Testis (tissue), 3 donors: ENCODE measurements around the gene RBM28. TPM values are rescaled to one million over a fixed set of nuclear protein-coding genes. Genes with fewer than 3 reads are reported as not detected.

ENCODE experiments used
- DNase-seq: peaks from one replicate; pipeline ENCODE4 v3.0.0-alpha.2; 2019
- H3K27ac ChIP-seq, 2 donors: fragments of 200-600 bp; sonication (generic); one replicate each; pipeline ENCODE4 v1.5.1; 2019
- H3K27me3 ChIP-seq: fragments of 200-600 bp; sonication (generic); one replicate; pipeline ENCODE4 v1.5.1; 2019
- H3K36me3 ChIP-seq: fragments of 200-600 bp; sonication (generic); one replicate; pipeline ENCODE4 v1.5.1; 2017; ENCODE audit warnings: low read depth; ENCODE audit errors: missing control alignments
- H3K4me1 ChIP-seq: fragments of 200-600 bp; sonication (generic); one replicate; pipeline ENCODE4 v1.5.1; 2019
- H3K4me3 ChIP-seq, 2 donors: fragments of 200-600 bp; sonication (generic); one replicate each; pipeline ENCODE4 v1.5.1; 2017 to 2019
- H3K9me3 ChIP-seq: fragments of 200-600 bp; sonication (generic); one replicate; pipeline ENCODE4 v1.5.1; 2017
- POLR2A ChIP-seq: fragments of 450-650 bp; IDR thresholded peaks from one replicate; pipeline ENCODE4 v1.6.1; 2017; ENCODE audit warnings: antibody characterized with exemption, mild to moderate bottlenecking, moderate library complexity
- WGBS, 2 donors: methylation state at CpG; one replicate each; pipeline ENCODE4 v1.1.5; 2018; 5-methylcytosine and 5-hydroxymethylcytosine counted together
- intact Hi-C: fragments of 100-400 bp; cut with DNase I; formaldehyde crosslinking; loops from one replicate; pipeline ENCODE4 v1.15.1; 2023; ENCODE audit warnings: low total_unique reads
- polyA plus RNA-seq: library from polyadenylated mRNA; stranded (reverse); fragments of 350-450 nt; fragmentation: Illumina TruSeq; extraction: RNeasy Lipid Tissue Mini Kit (QIAGEN cat#74804); gene quantifications from one replicate; pipeline ENCODE4 v1.2.3, GENCODE V29; 2014; ENCODE audit warnings: low read depth, low replicate concordance; ENCODE audit not compliant: insufficient read depth
- total RNA-seq, 2 donors: library from RNA; depleted of rRNA; stranded (reverse); fragments of >200 nt; gene quantifications; one replicate each; pipeline ENCODE4 v1.2.3, GENCODE V29; 2016
- TF ChIP-seq, protein P1 (sequence below), 3 experiments: fragments of 450-650 bp in 2 of 3; fragments of 200-600 bp in 1 of 3; sonication (generic) in 1 of 3; IDR thresholded peaks; one replicate each; pipeline ENCODE4 v1.5.1; 2016 to 2019; ENCODE audit warnings: antibody characterized with exemption in 3 of 3, mild to moderate bottlenecking in 2 of 3, moderate library complexity in 1 of 3

RBM28 gene
- total and polyA plus RNA-seq, 3 donors from 2014 or later: 25.7 to 58.3 (median 54.5) TPM

GRCh38 chr7:128275681-128276080 lies 68.0 kb downstream of the RBM28 start:
- DNase-seq: no peak
- Histone ChIP-seq H3K27me3 (no peaks in the 10 kb centered on the region), H3K27ac (no peak overlapping the region), H3K36me3 (no peaks in the 10 kb centered on the region), H3K9me3 (no peaks in the 10 kb centered on the region), H3K4me3 (no peak overlapping the region), H3K4me1 (peaks cover 6% of the 10 kb centered on the region)
- 63 to 81% methylated on average over 4 of the region's 4 CpGs for WGBS, 2 donors
- intact Hi-C loops: no loop called here
- TF ChIP-seq POLR2A: no peak
- TF ChIP-seq, protein P1, sequence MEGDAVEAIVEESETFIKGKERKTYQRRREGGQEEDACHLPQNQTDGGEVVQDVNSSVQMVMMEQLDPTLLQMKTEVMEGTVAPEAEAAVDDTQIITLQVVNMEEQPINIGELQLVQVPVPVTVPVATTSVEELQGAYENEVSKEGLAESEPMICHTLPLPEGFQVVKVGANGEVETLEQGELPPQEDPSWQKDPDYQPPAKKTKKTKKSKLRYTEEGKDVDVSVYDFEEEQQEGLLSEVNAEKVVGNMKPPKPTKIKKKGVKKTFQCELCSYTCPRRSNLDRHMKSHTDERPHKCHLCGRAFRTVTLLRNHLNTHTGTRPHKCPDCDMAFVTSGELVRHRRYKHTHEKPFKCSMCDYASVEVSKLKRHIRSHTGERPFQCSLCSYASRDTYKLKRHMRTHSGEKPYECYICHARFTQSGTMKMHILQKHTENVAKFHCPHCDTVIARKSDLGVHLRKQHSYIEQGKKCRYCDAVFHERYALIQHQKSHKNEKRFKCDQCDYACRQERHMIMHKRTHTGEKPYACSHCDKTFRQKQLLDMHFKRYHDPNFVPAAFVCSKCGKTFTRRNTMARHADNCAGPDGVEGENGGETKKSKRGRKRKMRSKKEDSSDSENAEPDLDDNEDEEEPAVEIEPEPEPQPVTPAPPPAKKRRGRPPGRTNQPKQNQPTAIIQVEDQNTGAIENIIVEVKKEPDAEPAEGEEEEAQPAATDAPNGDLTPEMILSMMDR (IDR thresholded peaks at IDR 0.05): no peak

DNA sequence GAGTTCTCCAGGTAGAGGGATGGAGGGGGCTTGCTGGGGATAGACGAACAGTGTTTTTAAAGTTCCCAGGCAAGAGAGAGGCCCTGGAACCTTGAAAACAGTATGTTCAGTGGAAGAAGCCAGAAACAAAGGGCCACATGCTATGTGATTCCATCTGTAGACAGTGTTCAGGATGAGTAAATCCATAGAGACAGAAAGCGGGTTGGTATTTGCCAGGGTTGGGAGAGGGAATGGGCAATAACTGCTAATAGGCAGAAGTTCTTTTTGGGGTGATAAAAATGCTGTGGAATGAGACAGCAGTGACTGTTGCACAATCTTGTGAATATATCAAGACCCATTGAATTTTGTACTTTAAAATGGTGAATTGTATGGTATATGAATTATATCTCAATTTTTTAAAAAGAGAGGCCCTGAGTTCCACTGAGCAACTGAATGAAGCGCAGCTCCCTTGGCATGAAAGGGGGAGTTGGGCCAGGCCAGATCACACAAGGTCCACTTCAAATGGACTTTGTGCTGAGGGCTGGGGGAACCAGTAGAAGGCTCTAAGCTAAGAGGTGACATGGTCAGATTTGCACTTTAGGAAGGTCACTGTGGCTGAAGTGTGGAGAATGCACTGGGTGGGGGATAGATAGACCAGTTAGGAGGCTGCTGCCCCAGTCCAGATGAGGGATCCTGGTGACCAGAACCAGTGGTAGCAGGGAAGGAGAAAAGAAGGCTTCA lies 68.7 kb downstream of the RBM28 start:
- Histone ChIP-seq H3K4me1 (peaks cover 6% of the 10 kb centered on the region), H3K27me3 (no peaks in the 10 kb centered on the region), H3K36me3 (no peaks in the 10 kb centered on the region), H3K4me3 (no peak overlapping the region), H3K9me3 (no peaks in the 10 kb centered on the region), H3K27ac (no peak overlapping the region)
- DNase-seq: no peak
- no peak for TF ChIP-seq POLR2A
- TF ChIP-seq, protein P1 (IDR thresholded peaks at IDR 0.05): no peak
- intact Hi-C loops: no loop called here
- 37 to 62% methylated on average over 3 of the region's 3 CpGs for WGBS, 2 donors

DNA sequence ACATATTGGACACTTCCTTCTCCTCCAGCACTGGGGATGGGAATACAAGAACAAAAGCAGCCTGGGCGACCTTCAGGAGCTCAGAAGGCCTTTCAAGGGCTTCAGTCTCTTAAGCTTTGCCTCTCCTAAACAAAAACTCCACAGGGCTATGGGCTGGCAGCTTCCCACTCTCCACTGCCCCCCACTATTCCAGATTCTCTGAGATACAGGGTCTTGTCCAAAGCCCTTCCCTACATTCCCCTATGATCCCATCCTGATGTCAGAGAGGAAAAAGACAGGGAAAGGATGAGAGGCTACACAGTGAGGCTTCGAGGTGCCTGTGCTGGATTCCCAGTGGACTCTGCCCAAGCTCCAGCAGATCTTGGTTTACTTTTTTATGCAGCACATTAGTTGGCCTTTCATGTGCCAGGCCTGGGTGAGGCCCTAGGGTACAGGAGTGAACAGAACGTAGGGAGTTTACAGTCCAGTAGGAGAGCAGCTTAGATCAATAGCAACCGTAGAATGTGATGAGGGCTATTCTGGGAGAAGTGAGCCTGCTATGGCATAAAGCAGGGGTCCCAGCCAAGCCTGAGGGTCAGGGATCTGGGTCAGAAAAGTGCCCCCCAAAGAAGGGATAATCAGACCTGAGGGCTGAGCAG lies 69.3 kb downstream of the RBM28 start:
- H3K27ac ChIP-seq: no peak overlapping the region
- H3K9me3 ChIP-seq: no peaks in the 10 kb centered on the region
- H3K27me3 ChIP-seq: no peaks in the 10 kb centered on the region
- no peak for DNase-seq
- no peak overlapping the region for H3K4me3 ChIP-seq
- no peak for TF ChIP-seq POLR2A
- TF ChIP-seq, protein P1 (IDR thresholded peaks at IDR 0.05): no peak
- 76 to 80% methylated on average over 4 of the region's 4 CpGs for WGBS, 2 donors
- intact Hi-C loops: no loop called here
- H3K4me1 ChIP-seq: peaks cover 6% of the 10 kb centered on the region
- H3K36me3 ChIP-seq: no peaks in the 10 kb centered on the region

DNA sequence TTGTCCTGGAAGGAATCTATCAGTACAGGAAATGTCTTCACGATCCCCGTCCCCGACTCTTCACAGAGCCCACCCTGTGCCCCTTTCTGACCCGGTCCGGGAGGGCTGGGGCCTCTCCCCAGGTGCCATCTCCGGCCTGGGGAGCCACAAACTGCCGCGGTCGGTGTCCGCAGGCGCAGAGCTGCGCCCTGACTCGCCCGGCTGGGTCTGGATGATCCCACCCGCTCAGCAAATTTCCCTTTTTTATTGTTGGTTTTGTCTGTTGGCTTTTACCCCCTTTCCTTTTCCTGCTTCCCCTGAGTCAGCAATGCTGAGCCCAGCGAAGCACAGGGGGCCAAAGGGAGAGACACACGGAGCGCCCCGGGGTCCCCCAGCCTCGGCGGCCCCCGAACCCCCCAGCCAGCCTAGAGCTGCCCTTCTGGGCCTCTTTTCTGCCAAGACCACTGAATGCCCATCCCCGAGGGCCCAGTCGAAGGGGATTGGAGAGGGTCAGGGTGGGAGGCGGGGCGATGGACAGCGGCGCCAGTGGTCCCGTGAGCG lies 71.7 kb downstream of the RBM28 start:
- Histone ChIP-seq H3K27me3 (no peaks in the 10 kb centered on the region), H3K4me3 (peak overlapping the region in 1 of 2 donors; percentile 32), H3K36me3 (no peaks in the 10 kb centered on the region), H3K27ac (no peak overlapping the region), H3K4me1 (peaks cover 9% of the 10 kb centered on the region), H3K9me3 (no peaks in the 10 kb centered on the region)
- TF ChIP-seq POLR2A: no peak
- TF ChIP-seq, protein P1 (IDR thresholded peaks at IDR 0.05): no peak
- no peak for DNase-seq
- whole genome bisulfite sequencing, 2 donors: 28 to 33% methylated on average over 22 to 30 of the region's 30 CpGs
- intact Hi-C loops: no loop called here
